ENCODE results near the gene CHML.
"Not testable (repeated sequence)": the region's sequence is repeated elsewhere in the genome, so short reads cannot be mapped to it uniquely, and the experiment has no call there.

The CHML gene
- 13.8 to 16.4 (median 14.7) reads per million in 3 donors for total RNA-seq

- Histone ChIP-seq H3K27ac (ENCODE audit: insufficient read depth, low read length, poor library complexity, severe bottlenecking) (peak within 1 kb of the TSS; percentile 17), H3K4me1 (ENCODE audit: control insufficient read depth, insufficient read depth, low read length, poor library complexity, severe bottlenecking) (peaks cover 3% of the 10 kb centered on the region), H3K36me3 (ENCODE audit: control insufficient read depth, insufficient read depth, low read length) (no peaks in the 10 kb centered on the region), H3K9me3 (ENCODE audit: control insufficient read depth, low read length) (no peaks in the 10 kb centered on the region), H3K27me3 (replicated peaks; ENCODE audit: control insufficient read depth, insufficient read depth, low read length, poor library complexity, severe bottlenecking) (no peaks in the 10 kb centered on the region), H3K4me3 (ENCODE audit: insufficient read depth, low read depth, low read length, poor library complexity, severe bottlenecking) (peak within 1 kb of the TSS; percentile 72)
- peak; percentile 80 to 82 (median 81) for DNase-seq
These were observed at the start of gene CHML, which contains the start of gene OPN3 for GRCh38 chr1:241640149-241640866. CHML (minus strand) TSS chr1:241640369; CDS start chr1:241635766, 4,603 bp downstream. OPN3 (minus strand) TSS chr1:241640369; CDS start chr1:241640254, 115 bp downstream.

- Histone ChIP-seq H3K4me3 (ENCODE audit: insufficient read depth, low read depth, low read length, poor library complexity, severe bottlenecking) (no peak overlapping the region), H3K27ac (ENCODE audit: insufficient read depth, low read length, poor library complexity, severe bottlenecking) (no peak overlapping the region), H3K9me3 (ENCODE audit: control insufficient read depth, low read length) (no peaks in the 10 kb centered on the region), H3K27me3 (replicated peaks; ENCODE audit: control insufficient read depth, insufficient read depth, low read length, poor library complexity, severe bottlenecking) (no peaks in the 10 kb centered on the region), H3K36me3 (ENCODE audit: control insufficient read depth, insufficient read depth, low read length) (no peaks in the 10 kb centered on the region), H3K4me1 (ENCODE audit: control insufficient read depth, insufficient read depth, low read length, poor library complexity, severe bottlenecking) (no peaks in the 10 kb centered on the region)
- DNase-seq, result no peak
These were observed 48.8 kb upstream of the CHML start for GRCh38 chr1:241688940-241689368.

DNA sequence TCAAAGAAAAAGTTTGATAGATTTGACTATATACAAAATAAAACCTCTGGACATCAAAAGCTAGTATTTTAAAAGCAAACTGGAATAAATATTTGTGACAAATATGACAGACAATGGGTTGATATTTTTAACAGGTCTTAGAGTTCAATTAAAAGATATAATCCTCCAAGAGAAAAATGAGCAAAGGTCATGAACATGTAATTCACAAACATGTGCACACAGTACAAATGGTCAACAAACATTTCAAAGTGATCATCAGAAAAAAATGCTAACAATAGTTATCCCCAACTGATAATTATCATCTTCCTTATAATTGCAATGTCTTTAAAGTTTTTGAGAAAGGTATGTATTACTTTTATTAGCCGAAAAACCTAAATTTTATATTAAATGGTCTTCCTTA is 43.9 kb upstream of the CHML start:
- Histone ChIP-seq H3K27me3 (replicated peaks; ENCODE audit: control insufficient read depth, insufficient read depth, low read length, poor library complexity, severe bottlenecking) (no peaks in the 10 kb centered on the region), H3K9me3 (ENCODE audit: control insufficient read depth, low read length) (no peaks in the 10 kb centered on the region), H3K36me3 (ENCODE audit: control insufficient read depth, insufficient read depth, low read length) (no peaks in the 10 kb centered on the region), H3K4me1 (ENCODE audit: control insufficient read depth, insufficient read depth, low read length, poor library complexity, severe bottlenecking) (no peaks in the 10 kb centered on the region), H3K4me3 (ENCODE audit: insufficient read depth, low read depth, low read length, poor library complexity, severe bottlenecking) (no peak overlapping the region), H3K27ac (ENCODE audit: insufficient read depth, low read length, poor library complexity, severe bottlenecking) (no peak overlapping the region)
- no peak for DNase-seq

GRCh38 chr1:241682921-241683320 is 42.8 kb upstream of the CHML start:
- no peak overlapping the region for H3K4me3 ChIP-seq (ENCODE audit: insufficient read depth, low read depth, low read length, poor library complexity, severe bottlenecking)
- DNase-seq, result no peak
- H3K27me3 ChIP-seq (replicated peaks; ENCODE audit: control insufficient read depth, insufficient read depth, low read length, poor library complexity, severe bottlenecking), result no peaks in the 10 kb centered on the region
- H3K27ac ChIP-seq (ENCODE audit: insufficient read depth, low read length, poor library complexity, severe bottlenecking), result no peak overlapping the region
- H3K36me3 ChIP-seq (ENCODE audit: control insufficient read depth, insufficient read depth, low read length), result no peaks in the 10 kb centered on the region
- H3K4me1 ChIP-seq (ENCODE audit: control insufficient read depth, insufficient read depth, low read length, poor library complexity, severe bottlenecking), result no peaks in the 10 kb centered on the region
- no peaks in the 10 kb centered on the region for H3K9me3 ChIP-seq (ENCODE audit: control insufficient read depth, low read length)

GRCh38 chr1:241681861-241682448 is 41.8 kb upstream of the CHML start:
- not testable (repeated sequence) for H3K27ac ChIP-seq (ENCODE audit: insufficient read depth, low read length, poor library complexity, severe bottlenecking); DNase-seq; H3K9me3 ChIP-seq (ENCODE audit: control insufficient read depth, low read length); H3K27me3 ChIP-seq (replicated peaks; ENCODE audit: control insufficient read depth, insufficient read depth, low read length, poor library complexity, severe bottlenecking); H3K4me3 ChIP-seq (ENCODE audit: insufficient read depth, low read depth, low read length, poor library complexity, severe bottlenecking); H3K4me1 ChIP-seq (ENCODE audit: control insufficient read depth, insufficient read depth, low read length, poor library complexity, severe bottlenecking); H3K36me3 ChIP-seq (ENCODE audit: control insufficient read depth, insufficient read depth, low read length)

DNA sequence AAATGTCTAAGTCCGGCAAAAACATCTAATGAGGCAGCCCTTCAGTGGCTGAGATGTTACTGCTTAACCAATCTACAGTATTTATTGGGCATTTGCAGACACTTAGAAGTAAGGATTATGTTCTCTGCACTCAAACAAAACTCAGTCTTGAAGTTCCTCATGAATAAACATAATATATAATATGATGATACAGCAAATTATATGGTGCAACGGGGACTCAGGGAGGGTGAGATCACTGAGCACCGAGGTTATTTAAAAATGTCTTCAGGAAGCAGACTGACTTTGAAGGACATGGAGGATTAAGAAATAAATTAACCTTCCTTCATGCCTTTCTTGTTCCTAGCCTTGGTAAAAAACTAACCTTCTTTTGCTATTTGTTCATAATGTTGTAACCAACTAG is 39.8 kb upstream of the CHML start:
- Histone ChIP-seq H3K36me3 (ENCODE audit: control insufficient read depth, insufficient read depth, low read length) (no peaks in the 10 kb centered on the region), H3K4me3 (ENCODE audit: insufficient read depth, low read depth, low read length, poor library complexity, severe bottlenecking) (no peak overlapping the region), H3K9me3 (ENCODE audit: control insufficient read depth, low read length) (no peaks in the 10 kb centered on the region), H3K27me3 (replicated peaks; ENCODE audit: control insufficient read depth, insufficient read depth, low read length, poor library complexity, severe bottlenecking) (no peaks in the 10 kb centered on the region), H3K4me1 (ENCODE audit: control insufficient read depth, insufficient read depth, low read length, poor library complexity, severe bottlenecking) (no peaks in the 10 kb centered on the region), H3K27ac (ENCODE audit: insufficient read depth, low read length, poor library complexity, severe bottlenecking) (no peak overlapping the region)
- DNase-seq, result no peak

- no peaks in the 10 kb centered on the region for H3K27me3 ChIP-seq (replicated peaks; ENCODE audit: control insufficient read depth, insufficient read depth, low read length, poor library complexity, severe bottlenecking)
- H3K4me1 ChIP-seq (ENCODE audit: control insufficient read depth, insufficient read depth, low read length, poor library complexity, severe bottlenecking), result no peaks in the 10 kb centered on the region
- no peak overlapping the region for H3K27ac ChIP-seq (ENCODE audit: insufficient read depth, low read length, poor library complexity, severe bottlenecking)
- no peak for DNase-seq
- no peak overlapping the region for H3K4me3 ChIP-seq (ENCODE audit: insufficient read depth, low read depth, low read length, poor library complexity, severe bottlenecking)
- H3K36me3 ChIP-seq (ENCODE audit: control insufficient read depth, insufficient read depth, low read length), result no peaks in the 10 kb centered on the region
- H3K9me3 ChIP-seq (ENCODE audit: control insufficient read depth, low read length), result no peaks in the 10 kb centered on the region
These were observed 39.2 kb upstream of the CHML start for GRCh38 chr1:241679404-241679803.

DNA sequence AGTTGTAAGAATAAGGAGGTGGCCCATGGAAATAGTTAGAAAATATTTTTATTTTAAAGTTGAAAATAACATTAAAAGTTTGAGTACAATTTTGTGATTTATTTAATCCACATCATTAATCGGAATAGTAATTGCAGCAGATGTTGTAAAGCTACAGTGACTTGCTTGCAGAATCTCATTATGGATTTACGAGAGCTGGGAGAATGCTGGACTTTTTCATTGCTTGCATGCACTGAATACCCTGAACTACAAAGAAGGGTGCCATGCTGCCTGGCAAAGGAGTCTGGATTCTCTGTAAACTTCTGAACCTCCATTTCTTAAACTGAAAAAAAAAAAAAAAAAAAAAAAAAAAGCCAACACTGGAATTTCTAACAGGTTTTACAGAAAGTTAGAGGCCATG is 38.4 kb upstream of the CHML start:
- no peaks in the 10 kb centered on the region for H3K9me3 ChIP-seq (ENCODE audit: control insufficient read depth, low read length)

DNA sequence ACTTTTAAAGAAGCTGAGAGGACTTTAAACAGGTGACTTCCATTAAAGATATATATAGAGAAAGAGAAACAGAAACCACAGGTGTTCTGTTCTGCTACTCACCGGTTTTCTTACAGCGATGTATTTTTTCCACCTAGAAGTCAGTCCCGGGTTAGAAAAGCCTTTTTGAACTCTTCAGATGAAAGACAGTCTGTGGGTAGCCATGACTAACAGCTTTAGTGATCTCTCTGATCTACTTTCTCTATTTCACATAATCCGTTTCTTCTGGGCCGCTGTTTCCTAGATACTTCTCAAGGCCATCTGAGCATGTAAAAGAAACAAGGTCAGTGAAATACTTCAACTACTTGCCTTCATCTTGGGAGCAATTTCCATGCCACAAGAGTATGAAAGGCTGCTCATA is 37.0 kb upstream of the CHML start:
- no peak for DNase-seq
- Histone ChIP-seq H3K4me1 (ENCODE audit: control insufficient read depth, insufficient read depth, low read length, poor library complexity, severe bottlenecking) (no peaks in the 10 kb centered on the region), H3K36me3 (ENCODE audit: control insufficient read depth, insufficient read depth, low read length) (no peaks in the 10 kb centered on the region), H3K4me3 (ENCODE audit: insufficient read depth, low read depth, low read length, poor library complexity, severe bottlenecking) (peak overlapping the region; percentile 20), H3K27ac (ENCODE audit: insufficient read depth, low read length, poor library complexity, severe bottlenecking) (peak overlapping the region; percentile 42), H3K27me3 (replicated peaks; ENCODE audit: control insufficient read depth, insufficient read depth, low read length, poor library complexity, severe bottlenecking) (no peaks in the 10 kb centered on the region), H3K9me3 (ENCODE audit: control insufficient read depth, low read length) (no peaks in the 10 kb centered on the region)

More for the DNA sequence above, 38.4 kb upstream of the CHML start:
- no peak overlapping the region for H3K4me3 ChIP-seq (ENCODE audit: insufficient read depth, low read depth, low read length, poor library complexity, severe bottlenecking)
- H3K27ac ChIP-seq (ENCODE audit: insufficient read depth, low read length, poor library complexity, severe bottlenecking), result no peak overlapping the region
- no peaks in the 10 kb centered on the region for H3K27me3 ChIP-seq (replicated peaks; ENCODE audit: control insufficient read depth, insufficient read depth, low read length, poor library complexity, severe bottlenecking)
- no peaks in the 10 kb centered on the region for H3K36me3 ChIP-seq (ENCODE audit: control insufficient read depth, insufficient read depth, low read length)
- no peaks in the 10 kb centered on the region for H3K4me1 ChIP-seq (ENCODE audit: control insufficient read depth, insufficient read depth, low read length, poor library complexity, severe bottlenecking)
- DNase-seq, result no peak

GRCh38 chr1:241675983-241676382 is 35.8 kb upstream of the CHML start:
- H3K4me3 ChIP-seq (ENCODE audit: insufficient read depth, low read depth, low read length, poor library complexity, severe bottlenecking), result no peak overlapping the region
- no peaks in the 10 kb centered on the region for H3K36me3 ChIP-seq (ENCODE audit: control insufficient read depth, insufficient read depth, low read length)
- H3K4me1 ChIP-seq (ENCODE audit: control insufficient read depth, insufficient read depth, low read length, poor library complexity, severe bottlenecking), result no peaks in the 10 kb centered on the region
- no peaks in the 10 kb centered on the region for H3K27me3 ChIP-seq (replicated peaks; ENCODE audit: control insufficient read depth, insufficient read depth, low read length, poor library complexity, severe bottlenecking)
- no peak overlapping the region for H3K27ac ChIP-seq (ENCODE audit: insufficient read depth, low read length, poor library complexity, severe bottlenecking)
- DNase-seq, result no peak
- no peaks in the 10 kb centered on the region for H3K9me3 ChIP-seq (ENCODE audit: control insufficient read depth, low read length)

All from effector memory CD4-positive, alpha-beta T cell (primary cell).